NCI-H2196 (cell line): ENCODE results near the gene INVS.
A peak's percentile ranks its signal among the peaks of the same experiment; 100 is the strongest.
"Not testable (repeated sequence)": the region's sequence is repeated elsewhere in the genome, so short reads cannot be mapped to it uniquely, and the experiment has no call there.

Experiments
- DNase-seq: peaks from one replicate; lab custom pipeline; 2025; ENCODE audit not compliant: unreplicated experiment; lab: John Stamatoyannopoulos, UW

The INVS gene

DNA sequence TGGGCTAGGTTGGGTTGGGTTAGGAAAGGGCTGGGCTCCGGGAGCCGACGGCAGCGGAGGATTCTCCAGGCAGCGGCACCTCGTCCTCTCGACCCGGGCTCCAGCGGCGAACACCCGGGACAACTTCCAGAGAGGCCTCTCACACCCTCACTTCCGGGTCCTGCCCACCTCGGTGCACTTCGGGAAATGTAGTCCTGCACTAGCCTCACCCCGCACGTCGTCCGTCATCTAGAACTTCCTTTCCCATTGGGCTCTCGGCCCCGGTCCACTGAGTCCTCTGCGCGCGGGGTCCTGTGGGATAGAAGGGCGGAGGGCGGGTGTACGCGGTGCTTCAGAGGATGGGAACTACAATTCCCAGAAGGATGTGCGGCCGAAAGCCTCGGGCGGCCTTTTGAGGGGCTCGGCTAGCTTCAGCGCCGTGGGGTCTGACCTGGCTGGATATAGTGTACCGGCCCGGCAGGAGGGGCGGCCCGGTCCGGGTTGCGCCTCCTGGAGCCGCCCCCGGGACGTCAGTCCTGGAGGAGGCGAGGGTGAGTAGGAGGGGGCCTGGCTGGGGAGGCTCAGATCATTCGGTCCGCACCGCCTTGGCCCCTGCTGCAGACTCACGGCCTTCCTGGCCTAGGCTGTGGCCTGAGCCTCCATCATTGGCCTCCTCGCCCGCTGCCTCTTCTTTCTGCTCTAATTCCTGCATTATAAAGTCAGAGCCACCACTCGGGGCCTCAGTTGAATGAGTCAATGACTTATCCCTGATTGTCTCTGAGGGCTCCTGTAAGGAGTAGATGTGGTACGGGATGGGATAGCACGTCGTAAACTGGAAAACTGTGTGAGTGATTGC lies at the start of gene INVS, which contains the start of gene ERP44:
INVS (plus strand) TSS at position 357 of the 835 bp plus-strand sequence. CDS start 5,279 bp downstream, outside the sequence.
ERP44 (minus strand) TSS at position 114 of the 835 bp plus-strand sequence. CDS start 160 bp downstream, outside the sequence.
- peak; percentile 97 for DNase-seq

DNA sequence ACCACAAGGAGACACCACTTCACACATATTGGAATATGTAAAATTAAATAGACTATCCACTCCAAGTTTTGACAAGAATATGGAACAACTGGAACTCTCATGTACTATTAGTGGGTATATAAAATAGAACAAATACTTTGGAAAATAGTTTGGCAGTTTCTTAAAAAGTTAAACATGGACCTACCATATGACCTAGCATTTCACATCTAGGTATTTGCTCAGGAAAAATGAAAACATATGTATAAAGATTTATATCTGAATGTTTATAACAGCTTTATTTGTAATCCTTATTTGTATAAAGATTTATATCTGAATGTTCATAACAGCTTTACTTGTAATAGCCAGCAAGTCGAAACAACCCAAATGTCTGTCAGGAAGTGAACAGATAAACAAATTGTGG lies 49.5 kb upstream of the INVS start:
- no peak for DNase-seq

GRCh38 chr9:100052375-100052774 lies 46.7 kb upstream of the INVS start:
- no peak for DNase-seq

- no peak for DNase-seq
Measured at GRCh38 chr9:100056561-100056960, 42.5 kb upstream of the INVS start.

DNA sequence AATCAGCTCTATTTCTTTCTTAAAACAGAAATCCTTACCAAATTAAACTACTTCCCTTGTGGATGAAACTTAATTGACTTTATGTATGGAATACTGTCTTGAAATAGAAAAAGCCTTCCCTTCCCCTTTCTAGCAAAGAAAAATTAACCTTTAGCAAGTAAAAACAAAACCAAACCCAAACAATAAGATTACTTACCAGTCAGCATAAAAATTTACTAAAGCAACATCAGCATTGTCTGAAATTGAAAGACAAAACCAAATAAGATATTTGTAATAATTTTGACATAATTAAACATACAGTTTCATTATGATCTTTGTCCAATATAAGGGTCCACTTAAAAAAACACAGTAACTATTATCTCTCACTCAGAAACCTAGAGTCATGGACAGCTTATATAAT lies 41.4 kb upstream of the INVS start:
- no peak for DNase-seq

DNA sequence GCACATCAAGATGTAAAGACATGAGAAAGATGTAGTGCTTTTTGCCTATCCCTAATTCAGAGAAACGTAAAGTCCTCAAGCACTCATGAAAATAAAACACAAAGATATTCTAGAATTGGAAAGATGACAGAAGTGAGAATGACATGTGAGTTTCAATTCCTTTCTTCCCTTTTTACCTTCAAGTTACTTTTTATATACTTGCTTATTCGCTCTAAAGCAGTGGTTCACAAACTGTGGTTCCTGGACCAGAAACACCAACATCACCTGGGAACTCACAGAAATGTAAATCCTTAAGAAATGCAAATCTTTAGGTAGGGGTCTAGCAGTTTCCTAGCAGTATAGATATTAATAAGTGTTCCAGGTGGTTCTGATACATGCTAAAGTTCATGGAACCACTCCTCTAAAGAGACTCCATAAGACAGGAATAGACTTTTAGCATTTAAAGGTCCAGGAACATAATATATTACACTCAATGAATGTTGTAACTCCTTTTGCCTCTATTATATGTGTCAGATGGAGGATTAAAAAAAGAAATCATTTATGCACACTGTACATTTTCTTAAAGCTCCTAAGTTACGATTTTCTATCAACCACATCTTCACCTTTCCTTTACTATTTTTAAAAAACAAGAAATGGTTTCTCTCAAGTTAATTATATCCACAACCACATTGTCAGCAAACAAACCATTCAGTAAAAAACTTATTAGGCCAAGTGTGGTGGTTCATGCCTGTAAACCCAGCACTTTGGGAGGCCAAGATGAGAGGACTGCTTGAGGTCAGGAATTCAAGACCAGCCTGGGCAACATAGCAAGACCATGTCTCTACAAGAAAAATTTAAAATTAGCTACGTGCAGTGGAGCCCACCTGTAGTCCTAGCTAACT lies 40.1 kb upstream of the INVS start:
- no peak for DNase-seq

GRCh38 chr9:100062683-100063082 lies 36.4 kb upstream of the INVS start:
- not testable (repeated sequence) for DNase-seq

DNA sequence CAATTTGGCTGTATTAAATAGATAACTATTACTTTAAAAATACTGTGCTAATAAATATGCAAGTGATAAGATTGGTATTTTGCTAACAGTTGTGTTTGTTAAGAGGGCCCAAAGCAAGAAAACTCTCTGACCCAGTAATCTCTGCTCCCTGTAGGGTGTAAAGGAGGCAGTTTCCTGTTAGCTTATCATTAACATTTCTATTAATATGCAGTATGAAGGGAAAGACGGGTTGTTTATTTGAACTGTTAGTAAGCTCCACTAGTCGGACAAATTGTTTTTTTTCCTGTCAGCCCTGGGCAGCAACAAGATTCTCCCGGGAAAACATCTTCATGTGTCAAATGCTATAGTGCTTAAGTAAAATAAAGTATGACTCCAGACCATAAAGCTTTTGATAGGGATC lies 35.9 kb upstream of the INVS start:
- DNase-seq: no peak

DNA sequence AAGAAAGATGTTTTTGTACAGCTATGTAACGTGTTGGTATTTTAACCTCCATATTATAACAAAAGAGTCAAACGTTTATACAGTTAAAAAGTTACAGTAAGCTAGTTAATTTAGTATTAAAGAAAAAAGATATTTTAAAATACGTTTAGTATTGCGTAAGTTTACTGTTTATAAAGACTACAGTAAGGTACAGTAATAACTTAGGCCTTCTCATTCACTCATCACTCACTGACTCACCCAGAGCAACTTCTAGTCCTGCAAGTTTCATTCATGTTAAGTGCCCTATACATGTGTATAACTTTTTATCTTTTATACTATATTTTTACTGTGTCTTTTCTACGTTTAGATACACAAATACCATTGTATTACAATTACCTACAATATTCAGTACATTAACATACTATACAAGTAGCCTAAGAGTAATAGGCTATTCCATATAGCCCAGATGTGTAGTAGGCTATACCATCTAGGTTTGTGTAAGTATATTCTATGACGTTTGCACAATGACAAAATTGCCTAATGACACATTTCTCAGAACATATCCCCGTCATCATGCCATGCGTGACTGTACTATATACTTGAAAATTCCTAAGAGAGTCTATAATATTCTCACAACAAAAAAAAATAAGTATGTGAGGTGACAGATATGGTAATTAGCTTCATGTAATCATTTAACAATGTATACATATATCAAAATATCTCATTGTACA lies 34.0 kb upstream of the INVS start:
- no peak for DNase-seq

DNA sequence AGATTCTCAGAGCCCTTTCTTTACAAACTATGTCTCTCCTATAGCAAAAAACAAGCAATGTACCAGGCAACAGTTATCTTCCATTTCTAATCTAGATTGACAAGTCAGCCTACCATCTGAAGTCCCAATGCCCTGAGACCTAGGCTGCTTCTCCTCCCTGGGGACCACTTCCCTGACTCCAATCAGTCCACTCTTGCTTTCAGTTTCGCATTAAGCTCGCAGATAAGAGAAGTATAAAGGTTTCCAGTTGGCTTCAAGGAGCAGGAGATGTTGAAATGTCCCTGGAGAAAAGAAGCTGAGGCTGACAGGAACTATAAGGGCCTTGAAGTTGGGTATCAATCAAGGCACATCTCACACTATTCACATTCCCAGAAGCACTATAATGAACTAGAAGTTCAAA lies 32.5 kb upstream of the INVS start:
- DNase-seq: no peak

DNA sequence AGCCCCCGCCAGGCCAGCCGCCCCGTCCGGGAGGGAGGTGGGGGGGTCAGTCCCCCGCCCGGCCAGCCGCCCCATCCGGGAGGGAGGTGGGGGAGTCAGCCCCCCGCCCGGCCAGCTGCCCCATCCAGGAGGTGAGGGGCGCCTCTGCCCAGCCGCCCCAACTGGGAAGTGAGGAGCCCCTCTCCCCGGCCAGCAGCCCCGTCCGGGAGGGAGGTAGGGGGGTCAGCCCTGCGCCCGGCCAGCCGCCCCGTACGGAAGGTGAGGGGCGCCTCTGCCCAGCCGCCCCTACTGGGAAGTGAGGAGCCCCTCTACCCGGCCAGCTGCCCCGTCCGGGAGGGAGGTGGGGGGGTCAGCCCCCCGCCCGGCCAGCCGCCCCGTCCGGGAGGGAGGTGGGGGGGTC lies 31.1 kb upstream of the INVS start:
- DNase-seq: not testable (repeated sequence)

GRCh38 chr9:100069068-100069467 lies 30.0 kb upstream of the INVS start:
- DNase-seq: not testable (repeated sequence)

DNA sequence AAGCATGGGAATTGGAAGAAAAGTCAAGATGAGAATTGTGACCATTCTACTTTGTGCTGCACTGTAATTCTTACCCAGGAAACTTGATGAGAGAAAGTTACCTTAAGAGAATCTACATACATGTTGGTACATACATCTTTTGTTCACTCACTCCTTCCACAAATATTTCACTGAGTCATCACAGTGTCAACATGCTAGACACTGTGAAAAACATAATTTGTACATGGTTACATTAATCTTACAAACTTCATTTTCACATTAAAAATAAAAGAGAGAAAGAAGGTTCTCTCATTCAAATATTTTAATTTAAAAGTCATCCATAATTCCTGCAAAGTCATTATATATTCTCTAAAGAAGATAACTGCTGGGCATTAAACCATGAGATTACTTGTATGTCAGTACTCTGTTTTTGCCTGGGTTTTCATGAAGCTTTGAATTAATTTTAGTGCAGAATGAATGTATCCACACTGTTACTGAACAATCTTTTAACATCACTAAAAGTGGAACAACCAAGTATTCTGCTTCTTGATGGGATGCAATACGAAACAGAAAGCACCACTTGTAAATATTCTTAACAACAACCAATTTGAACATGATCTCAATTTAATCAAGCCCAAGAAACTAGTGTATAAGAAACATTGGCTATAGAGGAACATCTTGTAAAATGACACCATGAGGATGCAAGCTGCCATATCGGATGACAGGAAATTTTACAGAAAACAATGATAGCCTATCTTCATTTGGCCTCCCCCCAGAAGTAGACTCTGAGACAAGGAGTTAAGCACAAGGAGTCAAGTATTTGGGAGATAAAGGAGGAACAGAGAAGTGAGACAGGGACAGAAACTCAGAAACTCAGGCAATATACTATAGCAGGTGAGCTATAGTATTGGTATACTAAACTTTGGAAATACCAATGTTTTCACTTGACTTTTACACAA lies 28.7 kb upstream of the INVS start:
- no peak for DNase-seq

GRCh38 chr9:100071271-100071670 lies 27.8 kb upstream of the INVS start:
- no peak for DNase-seq

DNA sequence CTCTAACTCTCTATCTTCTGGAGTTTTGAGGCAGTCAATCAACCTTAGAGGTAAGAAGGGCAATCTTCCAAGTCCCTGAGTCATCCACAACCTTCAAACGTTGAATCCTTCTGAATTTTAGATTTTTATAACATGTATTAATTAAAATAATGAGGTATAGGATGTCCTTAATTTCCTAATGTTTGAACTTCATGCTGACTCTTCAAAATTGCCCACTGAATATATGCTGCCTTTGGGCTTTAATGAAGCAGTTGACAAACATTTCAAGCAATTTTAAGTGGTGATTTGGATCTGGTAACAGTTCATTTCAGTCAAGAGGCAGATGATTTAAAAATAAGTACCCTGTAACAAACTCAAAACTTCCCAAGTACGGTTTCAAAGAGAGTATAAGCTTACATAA lies 26.2 kb upstream of the INVS start:
- DNase-seq: no peak

GRCh38 chr9:100074093-100074492 lies 24.9 kb upstream of the INVS start:
- no peak for DNase-seq

- DNase-seq: no peak
Measured at GRCh38 chr9:100074989-100075388, 24.1 kb upstream of the INVS start.

DNA sequence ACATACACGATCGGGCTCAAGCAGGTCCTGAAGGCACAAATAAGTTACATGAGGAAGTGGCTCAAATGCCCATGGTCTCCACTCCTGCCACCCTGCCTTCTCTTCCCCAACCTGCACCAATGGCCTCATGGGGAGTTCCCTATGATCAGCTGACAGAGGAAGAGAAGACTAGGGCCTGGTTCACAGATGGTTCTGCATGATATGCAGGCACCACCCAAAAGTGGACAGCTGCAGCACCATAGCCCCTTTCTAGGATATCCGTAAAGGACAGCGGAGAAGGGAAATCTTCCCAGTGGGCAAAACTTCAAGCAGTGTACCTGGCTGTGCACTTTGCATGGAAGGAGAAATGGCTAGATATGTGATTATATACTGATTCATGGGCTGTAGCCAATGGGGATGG lies 22.8 kb upstream of the INVS start:
- DNase-seq: not testable (repeated sequence)

GRCh38 chr9:100082782-100083181 lies 16.3 kb upstream of the INVS start:
- no peak for DNase-seq

DNA sequence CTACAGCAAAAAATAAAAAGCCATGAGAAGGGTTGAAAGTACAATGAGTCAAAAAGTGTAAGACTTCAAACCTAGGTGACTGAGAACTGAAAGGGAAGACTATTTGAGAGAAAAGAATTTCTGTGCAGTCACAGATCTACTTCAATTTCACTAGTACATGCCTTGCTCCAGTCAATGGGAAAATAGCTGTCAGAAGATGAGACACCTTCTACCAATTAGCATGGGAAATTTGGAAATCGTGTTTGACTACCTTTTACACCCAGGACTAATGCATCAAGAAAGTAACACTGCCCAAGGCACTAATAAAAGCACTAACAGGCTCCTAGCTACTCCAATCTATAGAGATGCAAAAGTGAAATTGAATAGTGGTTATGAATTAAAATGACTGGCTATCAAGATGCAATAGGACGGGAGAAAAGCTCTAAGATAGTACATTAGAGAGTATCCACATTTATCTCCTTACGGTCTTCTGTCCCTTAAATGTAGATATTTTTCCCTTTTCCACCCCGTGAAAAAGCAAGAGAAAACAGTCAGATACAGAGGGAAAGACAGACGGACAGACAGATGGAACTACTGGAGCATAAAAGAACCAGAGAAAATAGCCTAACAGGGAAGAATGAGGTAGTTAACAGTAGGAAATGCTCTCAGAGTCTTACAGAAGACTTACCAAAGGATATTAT lies 15.5 kb upstream of the INVS start:
- DNase-seq: no peak
